Mesenchymal stem cell (in vitro differentiated cells and primary cell): ENCODE results near the gene PRIM2.
"Not testable (repeated sequence)": the region's sequence is repeated elsewhere in the genome, so short reads cannot be mapped to it uniquely, and the experiment has no call there.

ENCODE experiments used
- DNase-seq: peaks from one replicate; pipeline ENCODE4 v3.0.0-alpha.2; 2013
- H2AFZ ChIP-seq: one replicate; pipeline ENCODE4 v1.6.1; 2013; ENCODE audit warnings: low read depth, mild to moderate bottlenecking, control low read depth, inconsistent platforms, low read length, moderate library complexity
- H2AK5ac ChIP-seq: 2 replicates; pipeline ENCODE4 v1.6.1; 2013; ENCODE audit warnings: low read length, moderate library complexity, mild to moderate bottlenecking, inconsistent platforms; ENCODE audit not compliant: severe bottlenecking
- H2BK120ac ChIP-seq: one replicate; pipeline ENCODE4 v1.6.1; 2013; ENCODE audit warnings: low read depth, mild to moderate bottlenecking, inconsistent platforms, low read length, moderate library complexity
- H2BK12ac ChIP-seq, 2 experiments: one replicate each; pipeline ENCODE4 v1.6.1; 2013; ENCODE audit warnings: inconsistent platforms in 2 of 2, low read length in 2 of 2, mild to moderate bottlenecking in 2 of 2, moderate library complexity in 2 of 2, control low read depth in 1 of 2
- H2BK15ac ChIP-seq: one replicate; pipeline ENCODE4 v1.6.1; 2013; ENCODE audit warnings: mild to moderate bottlenecking, low read depth, inconsistent platforms; ENCODE audit not compliant: poor library complexity, severe bottlenecking
- H2BK5ac ChIP-seq: 2 replicates; pipeline ENCODE4 v1.6.1; 2013; ENCODE audit warnings: low read depth, mild to moderate bottlenecking, low read length, control low read depth, inconsistent platforms; ENCODE audit not compliant: poor library complexity, severe bottlenecking
- H3K14ac ChIP-seq, 2 experiments: one replicate each; pipeline ENCODE4 v1.6.1; 2013; ENCODE audit warnings: inconsistent platforms in 2 of 2, low read length in 2 of 2, control low read depth in 1 of 2, mild to moderate bottlenecking in 1 of 2, moderate library complexity in 1 of 2
- H3K18ac ChIP-seq, 2 experiments: one replicate each; pipeline ENCODE4 v1.6.1; 2013; ENCODE audit warnings: inconsistent platforms in 2 of 2, low read length in 2 of 2, control low read depth in 1 of 2, low read depth in 1 of 2, mild to moderate bottlenecking in 1 of 2
- H3K23ac ChIP-seq, 2 experiments: one replicate each; pipeline ENCODE4 v1.6.1; 2013; ENCODE audit warnings: inconsistent platforms in 2 of 2, low read length in 2 of 2, mild to moderate bottlenecking in 2 of 2, moderate library complexity in 2 of 2, control low read depth in 1 of 2
- H3K27ac ChIP-seq: 2 replicates; pipeline ENCODE4 v1.5.1; 2013; ENCODE audit warnings: mild to moderate bottlenecking, moderate library complexity, low read length, control low read depth, inconsistent platforms; ENCODE audit not compliant: poor library complexity, severe bottlenecking
- H3K27me3 ChIP-seq, 2 experiments: 2 replicates each; pipeline versions ENCODE4 v1.6.1 to v1.7.0; 2013; ENCODE audit warnings: low read length in 2 of 2, mild to moderate bottlenecking in 2 of 2, moderate library complexity in 2 of 2, control low read depth in 1 of 2, inconsistent platforms in 1 of 2; ENCODE audit not compliant: control insufficient read depth in 1 of 2, insufficient read depth in 1 of 2
- H3K36me3 ChIP-seq, 2 experiments: 2 replicates each; pipeline versions ENCODE4 v1.6.1 to v1.7.0; 2013; ENCODE audit warnings: low read length in 2 of 2, control low read depth in 1 of 2, inconsistent platforms in 1 of 2, low read depth in 1 of 2, mild to moderate bottlenecking in 1 of 2; ENCODE audit not compliant: insufficient read depth in 2 of 2, control insufficient read depth in 1 of 2
- H3K4ac ChIP-seq, 2 experiments: one replicate each; pipeline ENCODE4 v1.6.1; 2013; ENCODE audit warnings: inconsistent platforms in 2 of 2, low read length in 2 of 2, mild to moderate bottlenecking in 2 of 2, moderate library complexity in 2 of 2, control low read depth in 1 of 2, low read depth in 1 of 2
- H3K4me1 ChIP-seq: 2 replicates; pipeline ENCODE4 v1.6.1; 2013; ENCODE audit warnings: low read depth, low read length, control low read depth; ENCODE audit not compliant: control insufficient read depth, insufficient read depth
- H3K4me2 ChIP-seq: 2 replicates; pipeline ENCODE4 v1.6.1; 2013; ENCODE audit warnings: low read length, mild to moderate bottlenecking, inconsistent platforms; ENCODE audit not compliant: poor library complexity, severe bottlenecking
- H3K4me3 ChIP-seq, 2 experiments: 2 replicates each; pipeline versions ENCODE4 v1.5.1 to v1.7.0; 2013; ENCODE audit warnings: low read length in 2 of 2, mild to moderate bottlenecking in 2 of 2, control low read depth in 1 of 2, low read depth in 1 of 2; ENCODE audit not compliant: insufficient read depth in 1 of 2
- H3K79me1 ChIP-seq: replicated peaks from 2 replicates; pipeline ENCODE4 v1.6.1; 2013; ENCODE audit warnings: mild to moderate bottlenecking, control low read depth, low read length, inconsistent platforms; ENCODE audit not compliant: poor library complexity, severe bottlenecking
- H3K9ac ChIP-seq: 2 replicates; pipeline ENCODE4 v1.7.0; 2013; ENCODE audit warnings: mild to moderate bottlenecking, low read length, moderate library complexity
- H3K9me3 ChIP-seq: 2 replicates; pipeline ENCODE4 v1.7.0; 2013; ENCODE audit warnings: mild to moderate bottlenecking, low read length; ENCODE audit not compliant: control insufficient read depth
- H4K8ac ChIP-seq: one replicate; pipeline ENCODE4 v1.6.1; 2013; ENCODE audit warnings: inconsistent platforms, mild to moderate bottlenecking, low read length, moderate library complexity
- H4K91ac ChIP-seq: one replicate; pipeline ENCODE4 v1.6.1; 2013; ENCODE audit warnings: mild to moderate bottlenecking, low read length, inconsistent platforms
- WGBS: methylation state at CpG from one replicate; pipeline ENCODE4 v1.1.7; 2013; ENCODE audit warnings: mixed read lengths; 5-methylcytosine and 5-hydroxymethylcytosine counted together

The PRIM2 gene

GRCh38 chr6:57342148-57342669 is 24.8 kb downstream of the PRIM2 start:
- Histone ChIP-seq H3K36me3 (no peaks in the 10 kb centered on the region), H2AK5ac (no peak overlapping the region), H3K4ac (no peak overlapping the region), H4K8ac (no peak overlapping the region), H2AFZ (no peak overlapping the region), H2BK12ac (no peak overlapping the region), H3K4me3 (no peak overlapping the region), H3K4me1 (no peaks in the 10 kb centered on the region), H3K9ac (no peak overlapping the region), H3K79me1 (peaks cover 3% of the 10 kb centered on the region), H3K27ac (no peak overlapping the region), H4K91ac (no peak overlapping the region), H3K27me3 (no peaks in the 10 kb centered on the region), H3K23ac (no peak overlapping the region), H3K4me2 (no peak overlapping the region), H2BK5ac (no peak overlapping the region), H2BK120ac (no peak overlapping the region), H3K9me3 (no peaks in the 10 kb centered on the region), H3K18ac (no peak overlapping the region), H3K14ac (no peak overlapping the region), H2BK15ac (no peak overlapping the region)
- DNase-seq = no peak
- WGBS = 95% methylated on average over 2 of the region's 2 CpGs

- H3K18ac ChIP-seq, H4K8ac ChIP-seq, H3K36me3 ChIP-seq, H2AK5ac ChIP-seq, H3K4me3 ChIP-seq, H3K27ac ChIP-seq, H3K9ac ChIP-seq, H3K4ac ChIP-seq, H3K4me1 ChIP-seq, H2BK12ac ChIP-seq, H3K27me3 ChIP-seq, H2BK15ac ChIP-seq, H3K23ac ChIP-seq, H3K4me2 ChIP-seq, H4K91ac ChIP-seq, H2BK5ac ChIP-seq, H3K9me3 ChIP-seq, H3K14ac ChIP-seq, H2AFZ ChIP-seq, H3K79me1 ChIP-seq, H2BK120ac ChIP-seq, DNase-seq: not testable (repeated sequence)
- 100% methylated on average over 3 of the region's 3 CpGs for WGBS
Measured at GRCh38 chr6:57343342-57343741, 25.9 kb downstream of the PRIM2 start.

GRCh38 chr6:57346715-57347114 is 29.3 kb downstream of the PRIM2 start:
- H3K36me3 ChIP-seq, H4K91ac ChIP-seq, H3K27me3 ChIP-seq, H3K79me1 ChIP-seq, H3K14ac ChIP-seq, H2AFZ ChIP-seq, H3K4me1 ChIP-seq, H2BK12ac ChIP-seq, H4K8ac ChIP-seq, H3K9me3 ChIP-seq, H3K4me3 ChIP-seq, H3K18ac ChIP-seq, H2BK5ac ChIP-seq, DNase-seq, H3K4ac ChIP-seq, H2BK15ac ChIP-seq, H2AK5ac ChIP-seq, H3K4me2 ChIP-seq, H3K9ac ChIP-seq, H3K23ac ChIP-seq, H3K27ac ChIP-seq, H2BK120ac ChIP-seq: not testable (repeated sequence)
- WGBS = 90% methylated on average over 2 of the region's 2 CpGs

GRCh38 chr6:57347597-57347996 is 30.2 kb downstream of the PRIM2 start:
- not testable (repeated sequence) for H2AK5ac ChIP-seq, H3K14ac ChIP-seq, H3K9me3 ChIP-seq, H2BK120ac ChIP-seq, H3K27ac ChIP-seq, H3K4me2 ChIP-seq, H2BK5ac ChIP-seq, H2BK15ac ChIP-seq, H3K79me1 ChIP-seq, H4K8ac ChIP-seq, H4K91ac ChIP-seq, H3K4me3 ChIP-seq, H2BK12ac ChIP-seq, H3K4me1 ChIP-seq, H3K18ac ChIP-seq, H3K27me3 ChIP-seq, H3K36me3 ChIP-seq, DNase-seq, H2AFZ ChIP-seq, H3K9ac ChIP-seq, H3K4ac ChIP-seq, H3K23ac ChIP-seq
